ENCODE data around the gene ABHD14A.
"Not testable (repeated sequence)": the region's sequence is repeated elsewhere in the genome, so short reads cannot be mapped to it uniquely, and the experiment has no call there.

Gene ABHD14A

GRCh38 chr3:51975852-51976549 lies 1.1 kb downstream of the ABHD14A start:
- DNase-seq: peak; percentile 63

GRCh38 chr3:51977446-51978142 lies 2.7 kb downstream of the ABHD14A start:
- no peak for DNase-seq

GRCh38 chr3:51978143-51978502 lies 3.3 kb downstream of the ABHD14A start:
- no peak for DNase-seq

- no peak for DNase-seq
Measured at GRCh38 chr3:51980253-51980652, 5.4 kb downstream of the ABHD14A start.

GRCh38 chr3:51982352-51982837 lies 7.5 kb downstream of the ABHD14A start:
- DNase-seq: no peak

- peak; percentile 82 for DNase-seq
Measured at GRCh38 chr3:51982838-51983577, 8.1 kb downstream of the ABHD14A start, which contains the start of gene ACY1. ACY1 (plus strand) TSS chr3:51983535; CDS start chr3:51984065, 530 bp downstream.

- no peak for DNase-seq
Measured at GRCh38 chr3:51983578-51984268, 8.9 kb downstream of the ABHD14A start.

GRCh38 chr3:51984269-51984647 lies 9.4 kb downstream of the ABHD14A start:
- DNase-seq: no peak

- no peak for DNase-seq
Measured at GRCh38 chr3:51985063-51985462, 10.2 kb downstream of the ABHD14A start.

GRCh38 chr3:51986010-51986947 lies 11.4 kb downstream of the ABHD14A start:
- no peak for DNase-seq

GRCh38 chr3:51987568-51987967 lies 12.7 kb downstream of the ABHD14A start:
- no peak for DNase-seq

GRCh38 chr3:51988286-51989146 lies 13.7 kb downstream of the ABHD14A start:
- DNase-seq: no peak

GRCh38 chr3:51990501-51990971 lies 15.7 kb downstream of the ABHD14A start:
- DNase-seq: not testable (repeated sequence)

GRCh38 chr3:51992017-51992682 lies 17.3 kb downstream of the ABHD14A start:
- DNase-seq: no peak

- not testable (repeated sequence) for DNase-seq
Measured at GRCh38 chr3:51993657-51994056, 18.8 kb downstream of the ABHD14A start.

GRCh38 chr3:51994530-51994929 lies 19.7 kb downstream of the ABHD14A start:
- DNase-seq: no peak

GRCh38 chr3:51995346-51996163 lies 20.7 kb downstream of the ABHD14A start, which contains the start of gene RPL29:
RPL29 (minus strand) TSS chr3:51995895; CDS start chr3:51995461, 434 bp downstream.
- DNase-seq: peak; percentile 95

- no peak for DNase-seq
Measured at GRCh38 chr3:51997172-51997571, 22.3 kb downstream of the ABHD14A start.

Measured in fibroblast of skin of right biceps (primary cell).